H1 (cell line): ENCODE results near the gene RBP4. TPM values are rescaled to one million over a fixed set of nuclear protein-coding genes. Genes with fewer than 3 reads are reported as not detected.

Experiments
- CTCF ChIA-PET: fragments of 300-600 bp; sonication (Branson Sonifier 250); formaldehyde crosslinking; loops from one replicate; lab custom pipeline; 2021; ENCODE audit not compliant: partially characterized antibody; lab: Charles Lee
- POLR2A ChIA-PET: fragments of 300-600 bp; sonication (Branson Sonifier 250); formaldehyde crosslinking; loops from one replicate; lab custom pipeline; 2021; ENCODE audit warnings: inconsistent platforms; ENCODE audit not compliant: partially characterized antibody; lab: Charles Lee
- DNase-seq, 2 experiments: peaks; one replicate each; pipeline versions ENCODE4 v3.0.0 to v3.0.0-alpha.2; 2010 to 2022; ENCODE audit warnings: low spot score in 2 of 2, low read depth in 1 of 2, mixed read lengths in 1 of 2
- FAIRE-seq: peaks from 2 replicates; lab custom pipeline; 2011; peaks lifted over from hg19 to GRCh38; lab: Jason Lieb, UNC
- H2AFZ ChIP-seq: 2 replicates; pipeline ENCODE4 v1.8.1; 2012; ENCODE audit warnings: low read length, inconsistent platforms
- H2AK5ac ChIP-seq: 2 replicates; pipeline ENCODE4 v1.6.1; 2013; ENCODE audit warnings: low read depth, low read length
- H2BK120ac ChIP-seq: replicated peaks from 2 replicates; pipeline ENCODE3; 2013; ENCODE audit warnings: low read depth, low read length, inconsistent platforms
- H2BK12ac ChIP-seq: 2 replicates; pipeline ENCODE4 v1.6.1; 2013; ENCODE audit warnings: low read depth, low read length
- H2BK15ac ChIP-seq: 2 replicates; pipeline ENCODE4 v1.6.1; 2013; ENCODE audit warnings: low read length
- H2BK20ac ChIP-seq: 2 replicates; pipeline ENCODE4 v1.6.1; 2013; ENCODE audit warnings: low read length
- H2BK5ac ChIP-seq: 2 replicates; pipeline ENCODE4 v1.6.1; 2013; ENCODE audit warnings: low read depth, low read length
- H3K14ac ChIP-seq: 2 replicates; pipeline ENCODE4 v1.6.1; 2013; ENCODE audit warnings: inconsistent platforms; ENCODE audit not compliant: insufficient read length
- H3K18ac ChIP-seq: 2 replicates; pipeline ENCODE4 v1.6.1; 2013; ENCODE audit warnings: low read length; ENCODE audit errors: extremely low read depth
- H3K23ac ChIP-seq: 2 replicates; pipeline ENCODE4 v1.6.1; 2013; ENCODE audit warnings: inconsistent platforms; ENCODE audit not compliant: insufficient read length
- H3K23me2 ChIP-seq: 2 replicates; pipeline ENCODE4 v1.6.1; 2013; ENCODE audit warnings: low read depth, low read length
- H3K27ac ChIP-seq: 2 replicates; pipeline ENCODE4 v1.6.1; 2011; ENCODE audit warnings: low read depth, low read length, inconsistent platforms
- H3K27me3 ChIP-seq, 4 experiments: replicated peaks in 1 of 4; 1 replicate in 1 of 4; 2 replicates in 3 of 4; pipeline versions ENCODE4 v1.6.1 to v1.8.1; 2011 to 2013; ENCODE audit warnings: low read length in 3 of 4, mild to moderate bottlenecking in 3 of 4, inconsistent platforms in 2 of 4, mixed read lengths in 2 of 4, moderate library complexity in 1 of 4; ENCODE audit not compliant: control insufficient read depth in 3 of 4, insufficient read depth in 3 of 4; ENCODE audit errors: extremely low read depth in 1 of 4
- H3K36me3 ChIP-seq, 4 experiments: 2 replicates each; pipeline versions ENCODE4 v1.6.1 to v1.8.1; 2011 to 2013; ENCODE audit warnings: mild to moderate bottlenecking in 4 of 4, low read length in 3 of 4, moderate library complexity in 2 of 4, control low read depth in 1 of 4, inconsistent platforms in 1 of 4; ENCODE audit not compliant: insufficient read depth in 4 of 4, control insufficient read depth in 2 of 4
- H3K4ac ChIP-seq: replicated peaks from 2 replicates; pipeline ENCODE3; 2013; ENCODE audit warnings: low read length, low read depth, mixed read lengths, inconsistent platforms; ENCODE audit not compliant: insufficient read length
- H3K4me1 ChIP-seq, 4 experiments: replicated peaks in 1 of 4; 1 replicate in 1 of 4; 2 replicates in 3 of 4; pipeline versions ENCODE4 v1.6.1 to v1.8.1; 2011 to 2013; ENCODE audit warnings: low read length in 3 of 4, inconsistent platforms in 2 of 4, mixed read lengths in 1 of 4; ENCODE audit not compliant: insufficient read depth in 4 of 4, control insufficient read depth in 3 of 4
- H3K4me2 ChIP-seq, 2 experiments: 2 replicates each; pipeline versions ENCODE4 v1.6.1 to v1.8.1; 2011 to 2013; ENCODE audit warnings: low read depth in 2 of 2, low read length in 2 of 2, control low read depth in 1 of 2, inconsistent platforms in 1 of 2, mild to moderate bottlenecking in 1 of 2; ENCODE audit not compliant: insufficient read depth in 1 of 2
- H3K4me3 ChIP-seq, 4 experiments: fragments of 200-600, 300-600 bp in 1 of 4; sonication (generic), shearing (Covaris generic), sonication (Bioruptor Twin) in 1 of 4; 2 replicates each; pipeline versions ENCODE4 v1.5.1 to v1.8.1; 2011 to 2016; ENCODE audit warnings: low read length in 4 of 4, low read depth in 3 of 4, control low read depth in 2 of 4, inconsistent platforms in 2 of 4, mild to moderate bottlenecking in 2 of 4, mixed read lengths in 1 of 4, moderate library complexity in 1 of 4; ENCODE audit not compliant: insufficient read depth in 2 of 4; ENCODE audit errors: extremely low read depth in 1 of 4
- H3K56ac ChIP-seq: replicated peaks from 2 replicates; pipeline ENCODE3; 2013; ENCODE audit warnings: low read depth, mild to moderate bottlenecking, mixed read lengths, low read length, inconsistent platforms; ENCODE audit not compliant: insufficient read length
- H3K79me1 ChIP-seq: 2 replicates; pipeline ENCODE4 v1.6.1; 2013; ENCODE audit warnings: low read depth, low read length, control low read depth
- H3K79me2 ChIP-seq, 2 experiments: 2 replicates each; pipeline versions ENCODE4 v1.6.1 to v1.8.1; 2012 to 2013; ENCODE audit warnings: low read length in 2 of 2, mild to moderate bottlenecking in 2 of 2, inconsistent platforms in 1 of 2; ENCODE audit not compliant: insufficient read depth in 2 of 2, control insufficient read depth in 1 of 2
- H3K9ac ChIP-seq, 4 experiments: replicated peaks in 1 of 4; 1 replicate in 1 of 4; 2 replicates in 3 of 4; pipeline versions ENCODE4 v1.6.1 to v1.8.1; 2011 to 2013; ENCODE audit warnings: low read depth in 3 of 4, low read length in 3 of 4, control low read depth in 2 of 4, mild to moderate bottlenecking in 2 of 4, moderate library complexity in 2 of 4, inconsistent platforms in 1 of 4; ENCODE audit errors: extremely low read depth in 1 of 4
- H3K9me3 ChIP-seq, 2 experiments: 2 replicates each; pipeline versions ENCODE4 v1.6.1 to v1.8.1; 2012 to 2013; ENCODE audit warnings: mild to moderate bottlenecking in 2 of 2, moderate library complexity in 2 of 2, control low read depth in 1 of 2, inconsistent platforms in 1 of 2, low read depth in 1 of 2, low read length in 1 of 2, mixed read lengths in 1 of 2; ENCODE audit not compliant: insufficient read depth in 2 of 2
- H4K20me1 ChIP-seq, 2 experiments: replicated peaks in 1 of 2; 2 replicates each; pipeline versions ENCODE3 to v1.8.1; 2011 to 2013; ENCODE audit warnings: inconsistent platforms in 2 of 2, low read length in 2 of 2, mild to moderate bottlenecking in 1 of 2; ENCODE audit not compliant: insufficient read depth in 2 of 2, control insufficient read depth in 1 of 2
- H4K5ac ChIP-seq: 2 replicates; pipeline ENCODE4 v1.6.1; 2013; ENCODE audit warnings: low read length, low read depth, mixed read lengths, inconsistent platforms; ENCODE audit not compliant: insufficient read length
- H4K8ac ChIP-seq: 2 replicates; pipeline ENCODE4 v1.8.0; 2013; ENCODE audit warnings: mild to moderate bottlenecking, moderate library complexity, low read length, inconsistent platforms; ENCODE audit not compliant: insufficient read depth; ENCODE audit errors: extremely low read depth
- H4K91ac ChIP-seq: replicated peaks from 2 replicates; pipeline ENCODE3; 2013; ENCODE audit warnings: low read length, mixed read lengths, inconsistent platforms; ENCODE audit not compliant: insufficient read length
- ASH2L ChIP-seq: fragments of 200-600, 300-600 bp; sonication (generic); IDR thresholded peaks from one replicate; pipeline ENCODE4 v1.7.1; 2017; ENCODE audit warnings: low read length
- CBX8 ChIP-seq: fragments of 300-800, 300-1000 bp; sonication (generic); IDR thresholded peaks from 2 replicates; pipeline ENCODE4 v1.7.1; 2016; ENCODE audit warnings: low read depth, low read length, borderline replicate concordance
- CREB1 ChIP-seq: IDR thresholded peaks from 2 replicates; pipeline ENCODE4 v1.6.1; 2012; ENCODE audit warnings: inconsistent platforms
- HDAC2 ChIP-seq, 2 experiments: fragments of 300-600 bp in 1 of 2; sonication (generic) in 1 of 2; IDR thresholded peaks; 2 replicates each; pipeline ENCODE4 v1.6.1; 2011 to 2012; ENCODE audit warnings: low read depth in 2 of 2, low read length in 2 of 2, mild to moderate bottlenecking in 2 of 2, moderate library complexity in 2 of 2, borderline replicate concordance in 1 of 2, inconsistent platforms in 1 of 2
- MAFK ChIP-seq: IDR thresholded peaks from 2 replicates; pipeline ENCODE4 v1.6.1; 2012; ENCODE audit warnings: low read depth, mild to moderate bottlenecking, improper control_type of control experiment, low read length
- RBBP5 ChIP-seq: IDR thresholded peaks from 2 replicates; pipeline ENCODE4 v1.7.1; 2012; ENCODE audit warnings: low read depth, mild to moderate bottlenecking, inconsistent platforms, low read length, moderate library complexity, borderline replicate concordance
- SP2 ChIP-seq: IDR thresholded peaks from 2 replicates; pipeline ENCODE4 v1.6.1; 2012; ENCODE audit warnings: mild to moderate bottlenecking, low read length, inconsistent platforms
- TEAD4 ChIP-seq: IDR thresholded peaks from 2 replicates; pipeline ENCODE4 v1.6.1; 2012; ENCODE audit warnings: low read depth, low read length, inconsistent platforms, mixed read lengths
- WGBS, 2 experiments: shearing (Covaris generic) in 1 of 2; methylation state at CpG; one replicate each; pipeline versions ENCODE4 v1.1.6 to v1.1.7; 2013 to 2015; ENCODE audit warnings: low lambda C conversion rate in 2 of 2, mixed read lengths in 2 of 2, inconsistent platforms in 1 of 2, low coverage in 1 of 2, missing lambda C conversion rate in 1 of 2; ENCODE audit not compliant: insufficient replicate concordance in 2 of 2, insufficient coverage in 1 of 2, insufficient read length in 1 of 2; ENCODE audit errors: extremely low coverage in 1 of 2, missing lambda C conversion rate in 1 of 2; 5-methylcytosine and 5-hydroxymethylcytosine counted together
- polyA plus RNA-seq, 7 experiments: library from polyadenylated mRNA; depleted of rRNA in 3 of 7; stranded (reverse) in 5 of 7; unstranded in 2 of 7; fragments of >200 nt in 5 of 7; fragments of 200-250 nt in 2 of 7; gene quantifications; 1 replicate in 5 of 7; 2 replicates in 1 of 7; 4 replicates in 1 of 7; pipeline versions ENCODE4 v1.2.1 to v1.2.3, GENCODE V29; 2011 to 2013; ENCODE audit warnings: missing spikeins in 2 of 7, mixed read lengths in 2 of 7
- total RNA-seq: library from RNA; stranded (reverse); fragmentation: NEBNext Ultra II Directional; extraction: Animal tissue kit (Norgen Biotek cat#: 25700); gene quantifications from 2 replicates; pipeline ENCODE4 v1.2.1, GENCODE V29; 2021

The RBP4 gene
- total and polyA plus RNA-seq, 2 of the 8 experiments (the other 6 are each of a cell fraction or from before 2014, with no cell fraction given): 0.42 to 0.97 TPM

DNA sequence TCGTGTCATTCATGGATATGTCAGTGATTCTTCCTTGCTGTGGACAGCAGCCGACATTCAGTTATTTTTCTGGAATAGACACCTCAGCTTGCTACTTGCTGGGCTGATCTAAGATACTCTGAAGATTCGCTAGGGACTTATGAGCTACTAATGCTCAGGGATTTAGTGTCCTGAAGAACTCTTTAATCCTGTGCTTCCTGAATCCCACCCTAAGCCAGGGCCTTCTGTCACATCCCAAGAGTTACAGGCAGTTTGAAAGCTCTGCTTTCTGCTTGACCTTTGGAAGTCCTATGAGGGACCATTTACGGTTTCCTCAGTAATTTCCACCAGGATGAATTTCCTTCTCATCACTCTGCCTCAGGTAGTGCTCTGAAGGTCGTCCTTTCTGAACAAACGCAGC lies 11.3 kb upstream of the RBP4 start, which contains the start of gene PDE6C:
PDE6C (plus strand) TSS at position 227 of the 400 bp plus-strand sequence. CDS start 189 bp downstream, outside the sequence.
- no peaks in the 10 kb centered on the region for H3K27me3 ChIP-seq
- H4K20me1 ChIP-seq: no peaks in the 10 kb centered on the region
- H2BK120ac ChIP-seq: no peak within 1 kb of the TSS
- no peak within 1 kb of the TSS for H3K27ac ChIP-seq
- H2AK5ac ChIP-seq: no peak within 1 kb of the TSS
- no peak within 1 kb of the TSS for H2BK5ac ChIP-seq
- no peak within 1 kb of the TSS for H3K18ac ChIP-seq
- H3K4me1 ChIP-seq: peaks cover 0 to 4% (median 1%) of the 10 kb centered on the region in 4 experiments; a peak in 1 of 7 replicates
- H3K23me2 ChIP-seq: no peaks in the 10 kb centered on the region
- H3K23ac ChIP-seq: no peak within 1 kb of the TSS
- ChIA-PET CTCF (interaction anchor here (0.6 to 2.5 kb wide), 4 partner anchors 9 to 74 kb away, joined by 3 to 10 read pairs (median 3); no protein-coding TSS in a partner anchor), POLR2A (interaction anchor here (0.5 kb wide), 1 partner anchor 159 kb away, joined by 3 read pairs; no protein-coding TSS in a partner anchor)
- FAIRE-seq (no peak), DNase-seq (no peak)
- no peaks in the 10 kb centered on the region for H3K79me1 ChIP-seq
- WGBS, 2 experiments: 90% methylated on average over 6 of the region's 6 CpGs; no CpG with 5 or more reads in 1 of the 2 experiments
- no peak within 1 kb of the TSS for H3K4me2 ChIP-seq
- H3K9me3 ChIP-seq: no peaks in the 10 kb centered on the region
- H3K4ac ChIP-seq: no peak within 1 kb of the TSS
- H3K36me3 ChIP-seq: no peaks in the 10 kb centered on the region
- no peak within 1 kb of the TSS for H4K91ac ChIP-seq
- no peak within 1 kb of the TSS for H3K4me3 ChIP-seq
- no peak within 1 kb of the TSS for H4K5ac ChIP-seq
- no peak within 1 kb of the TSS for H2BK12ac ChIP-seq
- no peak within 1 kb of the TSS for H3K14ac ChIP-seq
- H2BK20ac ChIP-seq: no peak within 1 kb of the TSS
- H3K9ac ChIP-seq: no peak within 1 kb of the TSS
- no peak within 1 kb of the TSS for H2BK15ac ChIP-seq
- no peak within 1 kb of the TSS for H2AFZ ChIP-seq
- no peaks in the 10 kb centered on the region for H3K79me2 ChIP-seq
- H3K56ac ChIP-seq: no peak within 1 kb of the TSS
- H4K8ac ChIP-seq: no peak within 1 kb of the TSS
- TF ChIP-seq HDAC2 (IDR thresholded peaks at IDR 0.05; ENCODE audit: borderline replicate concordance in 1 of 2, low read depth in 2 of 2, low read length in 2 of 2): no peak
- TF ChIP-seq RBBP5: no peak
- no peak for TF ChIP-seq ASH2L
- TF ChIP-seq SP2: no peak
- TF ChIP-seq CBX8: no peak
- TF ChIP-seq CREB1: no peak
- TF ChIP-seq TEAD4: no peak
- no peak for TF ChIP-seq MAFK
